Measurements from ENCODE around the gene SLC5A3. TPM values are rescaled to one million over a fixed set of nuclear protein-coding genes. Genes with fewer than 3 reads are reported as not detected.
A peak's percentile ranks its signal among the peaks of the same experiment; 100 is the strongest.

Gene SLC5A3
- total RNA-seq, 1 donor from 2014 or later = 6.2 TPM

- DNase-seq (ENCODE audit: missing footprints) (no peak), ATAC-seq (no peak)
- intact Hi-C loops (cut with DNase I) = no loop called here
These were observed 17.8 kb upstream of the SLC5A3 start for GRCh38 chr21:34055615-34056014.

- intact Hi-C loops (cut with DNase I) = no loop called here
- DNase-seq (ENCODE audit: missing footprints) (no peak), ATAC-seq (no peak)
These were observed 11.4 kb upstream of the SLC5A3 start for GRCh38 chr21:34061983-34062382.

DNA sequence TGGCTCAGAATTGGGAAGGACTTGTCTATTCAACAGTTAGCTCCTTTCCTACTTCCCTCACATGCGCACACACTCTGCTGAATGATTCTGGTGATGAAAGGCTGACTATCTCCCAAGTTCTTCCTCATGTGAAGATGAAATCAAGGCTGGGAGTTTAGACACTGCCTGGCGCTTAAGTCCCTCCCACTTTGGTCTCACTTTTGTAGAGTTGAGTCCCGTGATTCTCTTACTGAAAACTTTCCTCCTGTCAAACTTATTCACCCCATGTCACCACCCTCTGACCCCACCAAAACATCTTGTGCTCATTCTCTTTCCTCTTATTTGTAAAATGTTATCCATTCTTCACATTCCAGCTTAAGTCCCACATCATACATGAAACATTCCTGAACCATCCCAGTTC is 8.4 kb upstream of the SLC5A3 start:
- ATAC-seq (no peak), DNase-seq (ENCODE audit: missing footprints) (no peak)
- intact Hi-C loops (cut with DNase I) = no loop called here

GRCh38 chr21:34071683-34072082 is 1.7 kb upstream of the SLC5A3 start:
- intact Hi-C loops (cut with DNase I) = loop anchor here (2.0 to 5.0 kb wide), 2 partner anchors 94 to 279 kb away; no protein-coding TSS in a partner anchor
- DNase-seq (ENCODE audit: missing footprints) = no peak
- no peak for ATAC-seq

- intact Hi-C loops (cut with DNase I) = loop anchor here (2.0 to 5.0 kb wide), 2 partner anchors 95 to 278 kb away; no protein-coding TSS in a partner anchor
- DNase-seq (ENCODE audit: missing footprints) = no peak
- ATAC-seq = peak; percentile 27
These were observed 990 bp upstream of the SLC5A3 start for GRCh38 chr21:34072145-34073031.

DNA sequence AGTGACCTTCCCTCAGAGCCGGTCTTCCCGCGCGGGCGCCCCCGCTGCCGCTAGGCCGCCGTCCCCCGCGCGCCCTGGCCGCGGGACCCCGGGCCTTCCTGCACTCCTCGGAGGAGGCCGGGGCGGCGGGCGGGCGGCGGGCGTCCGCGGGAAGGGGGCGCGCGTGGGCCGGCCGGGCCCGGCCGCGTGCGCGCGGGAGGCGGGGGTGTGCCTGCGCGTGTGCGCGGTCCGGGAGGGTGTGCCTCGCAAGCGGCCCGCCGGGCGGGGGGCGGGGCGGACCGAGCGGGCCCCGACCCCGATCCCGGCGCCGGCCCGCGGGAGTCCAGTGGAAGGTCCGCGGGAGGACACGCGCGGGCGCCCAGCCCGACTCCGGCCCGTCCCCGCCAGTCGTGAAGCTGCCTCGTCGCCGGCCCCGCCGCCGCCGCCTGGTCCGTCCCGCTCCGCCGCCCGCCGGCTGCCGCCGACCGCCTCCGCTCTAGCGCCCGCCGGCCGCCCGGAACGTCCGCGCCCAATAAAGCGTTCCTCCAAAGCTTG is 438 bp downstream of the SLC5A3 start:
- peak; percentile 79 for DNase-seq (ENCODE audit: missing footprints)
- intact Hi-C loops (cut with DNase I) = loop anchor here (2.0 to 5.0 kb wide), 3 partner anchors 97 to 277 kb away; partner anchors contain the start of gene ATP5PO
- peak; percentile 62 for ATAC-seq

DNA sequence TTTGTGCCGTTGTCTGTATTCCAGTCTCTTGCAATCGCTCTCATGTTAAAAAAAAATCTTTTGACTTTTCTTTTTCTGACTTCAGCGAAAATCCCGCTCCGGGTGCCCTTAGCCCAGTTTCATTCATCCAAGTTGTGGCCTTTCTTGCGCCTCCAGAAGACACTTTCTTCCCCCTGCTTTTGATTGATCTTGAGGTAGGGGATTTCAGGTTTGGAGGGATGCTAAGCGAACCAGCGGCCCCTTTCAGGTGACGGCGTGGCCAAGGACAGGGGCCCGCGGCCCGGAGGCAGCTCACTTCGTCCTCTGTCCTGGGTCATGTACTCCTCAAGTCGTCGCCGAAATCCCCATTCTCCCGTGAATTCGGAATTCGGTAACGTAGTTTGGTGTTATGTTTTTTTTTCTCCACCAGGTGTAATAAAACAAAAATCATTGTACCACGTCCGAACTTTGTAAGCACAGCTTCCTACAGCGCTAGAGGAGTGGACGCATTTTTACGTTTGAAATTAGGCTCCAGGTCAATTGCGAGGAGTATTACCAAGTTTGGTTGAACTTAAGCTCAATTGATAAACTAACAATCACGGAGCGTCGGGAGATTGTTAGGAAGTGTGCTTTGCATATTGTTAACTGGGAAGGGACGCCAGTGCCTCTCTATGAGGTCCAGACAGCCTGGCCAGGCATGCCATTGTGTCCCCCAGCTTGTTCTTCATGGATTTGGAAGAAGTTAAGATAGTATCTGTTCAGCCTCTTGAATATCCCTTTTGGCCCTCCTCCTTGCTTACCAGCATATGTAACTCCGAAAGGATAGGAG is 1.1 kb downstream of the SLC5A3 start:
- no peak for ATAC-seq
- intact Hi-C loops (cut with DNase I) = loop anchor here (2.0 to 5.0 kb wide), 3 partner anchors 53 to 160 kb away; partner anchors contain the start of gene ATP5PO
- DNase-seq (ENCODE audit: missing footprints) = peak; percentile 45

GRCh38 chr21:34075091-34075425 is 1.7 kb downstream of the SLC5A3 start:
- no peak for DNase-seq (ENCODE audit: missing footprints)
- intact Hi-C loops (cut with DNase I) = loop anchor here (2.0 to 5.0 kb wide), 2 partner anchors 52 to 160 kb away; partner anchors contain the start of gene ATP5PO
- no peak for ATAC-seq

DNA sequence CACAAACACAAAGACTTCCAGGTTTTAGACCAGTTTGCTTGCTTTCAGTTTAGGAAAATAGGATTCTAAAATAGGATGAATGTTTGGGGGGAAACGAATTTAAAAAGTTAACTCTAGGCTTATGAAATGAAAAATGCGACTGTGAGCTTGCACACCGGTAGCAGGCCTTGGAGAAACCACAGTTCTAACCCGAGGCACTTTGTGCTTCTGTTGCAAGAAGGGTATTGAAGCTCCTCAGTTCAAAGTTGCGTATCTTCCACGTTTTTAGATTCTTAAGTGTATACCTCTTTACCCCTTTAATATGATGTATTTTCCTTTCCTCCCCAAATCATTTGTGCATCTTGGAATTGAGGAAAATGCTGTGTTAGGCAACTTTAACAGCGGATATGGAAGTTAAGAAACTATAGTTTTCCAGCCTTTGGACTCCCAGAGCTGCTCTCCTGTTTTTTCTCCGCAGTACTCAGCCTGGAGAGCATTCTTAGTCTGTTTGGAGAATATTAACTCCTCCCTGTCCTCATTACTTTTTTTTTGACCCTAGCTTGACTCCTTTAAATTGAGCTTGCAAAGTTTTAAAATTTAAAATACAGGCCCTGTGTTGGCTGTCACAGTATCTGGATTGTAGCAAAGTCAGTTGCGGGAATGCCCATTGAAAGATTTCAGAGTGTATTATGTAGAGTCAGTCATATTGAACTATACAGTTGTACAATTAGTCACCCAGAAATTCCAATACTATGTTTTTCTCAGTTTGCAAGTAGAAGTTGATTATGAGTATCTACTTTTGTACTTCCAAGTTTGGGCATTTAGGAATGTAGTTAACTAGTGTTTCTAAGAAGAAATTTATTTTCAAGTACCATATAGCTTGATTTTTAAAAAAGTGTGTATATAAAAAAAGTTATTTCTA is 2.6 kb downstream of the SLC5A3 start:
- no peak for ATAC-seq
- DNase-seq (ENCODE audit: missing footprints) = no peak
- intact Hi-C loops (cut with DNase I) = loop anchor here (2.0 to 5.0 kb wide), 2 partner anchors 51 to 161 kb away; partner anchors contain the start of gene ATP5PO

DNA sequence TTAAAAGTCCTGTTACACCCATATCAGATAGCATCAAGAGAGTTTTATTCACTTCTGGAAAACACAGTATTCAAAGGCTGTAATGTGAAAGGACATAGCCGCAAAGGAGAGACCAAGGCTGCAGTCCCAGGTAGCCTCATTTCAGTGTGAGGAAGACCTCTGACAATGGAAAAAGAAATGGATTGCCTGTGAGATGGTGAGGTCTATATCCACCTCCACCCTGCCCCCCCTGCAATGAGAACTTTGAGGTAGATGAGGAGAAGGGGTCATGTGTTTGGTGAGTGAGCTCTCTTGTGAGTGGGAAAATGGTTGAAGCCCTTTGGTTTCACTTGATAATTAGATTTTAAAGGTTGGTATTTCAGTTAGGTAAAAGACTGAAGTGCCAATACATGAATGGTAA is 3.5 kb downstream of the SLC5A3 start:
- DNase-seq (ENCODE audit: missing footprints) = no peak
- ATAC-seq = no peak
- intact Hi-C loops (cut with DNase I) = loop anchor here (5.0 kb wide), 1 partner anchor 50 kb away; no protein-coding TSS in a partner anchor

- DNase-seq (ENCODE audit: missing footprints) (no peak), ATAC-seq (no peak)
- intact Hi-C loops (cut with DNase I) = loop anchor here (2.0 to 5.0 kb wide), 2 partner anchors 49 to 123 kb away; no protein-coding TSS in a partner anchor
These were observed 4.5 kb downstream of the SLC5A3 start for GRCh38 chr21:34077888-34078287.

GRCh38 chr21:34078915-34079314 is 5.5 kb downstream of the SLC5A3 start:
- ATAC-seq (no peak), DNase-seq (ENCODE audit: missing footprints) (no peak)
- intact Hi-C loops (cut with DNase I) = loop anchor here (2.0 to 5.0 kb wide), 2 partner anchors 48 to 122 kb away; no protein-coding TSS in a partner anchor

DNA sequence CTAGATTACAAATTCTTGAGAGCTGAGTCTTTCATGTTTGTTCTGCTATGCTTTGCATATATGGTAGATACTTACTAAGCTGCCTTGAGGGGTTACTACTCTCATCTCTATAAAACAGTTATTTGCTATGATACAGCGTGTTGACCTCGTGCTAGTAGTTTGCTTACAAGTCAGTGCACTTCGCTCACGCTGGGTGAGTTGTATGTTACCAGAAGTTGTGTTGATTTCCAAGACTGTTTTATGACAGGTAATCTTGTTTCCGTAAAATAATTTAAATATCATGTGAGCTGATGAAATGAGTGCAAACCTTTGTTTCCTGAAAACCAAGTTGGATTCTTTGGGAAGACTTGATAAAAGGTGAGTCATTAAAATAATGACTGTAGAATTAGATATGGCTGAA is 7.3 kb downstream of the SLC5A3 start:
- DNase-seq (ENCODE audit: missing footprints) (no peak), ATAC-seq (no peak)
- intact Hi-C loops (cut with DNase I) = no loop called here

- DNase-seq (ENCODE audit: missing footprints) (no peak), ATAC-seq (no peak)
- intact Hi-C loops (cut with DNase I) = no loop called here
These were observed 9.4 kb downstream of the SLC5A3 start for GRCh38 chr21:34082769-34083168.

GRCh38 chr21:34083357-34083756 is 10.0 kb downstream of the SLC5A3 start:
- ATAC-seq (no peak), DNase-seq (ENCODE audit: missing footprints) (no peak)
- intact Hi-C loops (cut with DNase I) = no loop called here

GRCh38 chr21:34085129-34085528 is 11.8 kb downstream of the SLC5A3 start:
- intact Hi-C loops (cut with DNase I) = no loop called here

GRCh38 chr21:34086887-34087306 is 13.5 kb downstream of the SLC5A3 start:
- ATAC-seq (peak; percentile 60), DNase-seq (ENCODE audit: missing footprints) (no peak)
- intact Hi-C loops (cut with DNase I) = no loop called here

More at GRCh38 chr21:34085129-34085528, 11.8 kb downstream of the SLC5A3 start:
- DNase-seq (ENCODE audit: missing footprints) = no peak
- no peak for ATAC-seq

DNA sequence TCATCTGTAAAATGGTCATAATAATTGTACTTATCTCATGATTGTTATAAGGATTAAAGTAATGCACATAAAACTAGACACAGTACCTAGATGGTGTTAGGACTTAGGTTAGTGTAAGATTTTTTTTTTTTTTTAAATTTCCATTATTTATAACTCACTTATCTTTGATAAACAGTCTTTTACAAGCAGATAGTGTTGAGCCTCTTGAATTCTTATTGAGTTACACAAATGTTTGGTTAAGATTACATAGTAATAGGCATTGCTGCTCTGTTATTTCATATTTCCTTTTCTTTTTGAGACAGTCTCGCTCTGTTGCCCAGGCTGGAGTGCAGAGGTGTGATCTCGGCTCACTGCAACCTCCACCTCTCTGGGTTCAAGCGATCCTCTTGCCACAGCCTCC is 15.4 kb downstream of the SLC5A3 start:
- DNase-seq (ENCODE audit: missing footprints) (no peak), ATAC-seq (no peak)
- intact Hi-C loops (cut with DNase I) = no loop called here
